Measurements from ENCODE around the gene SYT2.

- TF ChIP-seq CTCF (IDR thresholded peaks at IDR 0.05) (no peak), POLR2A (IDR thresholded peaks at IDR 0.05) (no peak)
These were observed 140.6 kb downstream of the SYT2 start for GRCh38 chr1:202569393-202570322.

Data from thyroid gland (tissue), 4 donors.